Stimulated activated CD4-positive, alpha-beta T cell treated with anti-CD3 and anti-CD28 coated beads, Interleukin-2, amount 100 ng/mL, for 24 hours (primary cell): ENCODE results near the gene FAM171A1.
"Not testable (repeated sequence)": the region's sequence is repeated elsewhere in the genome, so short reads cannot be mapped to it uniquely, and the experiment has no call there.

Experiments used
- DNase-seq, 2 donors: peaks; one replicate each; pipeline ENCODE4 v3.0.0-alpha.2; 2020

FAM171A1 gene

DNA sequence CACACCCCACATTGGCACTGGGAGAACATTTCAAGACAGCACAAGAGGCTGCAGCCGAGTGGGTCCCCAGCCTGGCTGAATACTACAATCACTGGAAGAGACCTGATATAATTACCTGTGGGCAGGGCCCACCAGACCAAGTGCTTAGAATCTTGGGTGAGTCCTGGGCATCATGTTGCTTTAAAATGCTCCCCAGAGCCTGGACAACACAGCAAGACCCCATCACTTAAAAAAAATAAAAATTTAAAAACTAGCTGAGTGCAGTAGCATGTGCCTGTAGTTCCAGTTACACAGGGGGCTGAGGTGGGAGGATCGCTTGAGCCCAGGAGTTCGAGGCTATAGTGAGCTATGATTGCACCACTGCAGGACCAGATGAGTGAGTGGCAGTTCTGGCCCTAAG, 28.1 kb downstream of the FAM171A1 start:
- DNase-seq: no peak

DNA sequence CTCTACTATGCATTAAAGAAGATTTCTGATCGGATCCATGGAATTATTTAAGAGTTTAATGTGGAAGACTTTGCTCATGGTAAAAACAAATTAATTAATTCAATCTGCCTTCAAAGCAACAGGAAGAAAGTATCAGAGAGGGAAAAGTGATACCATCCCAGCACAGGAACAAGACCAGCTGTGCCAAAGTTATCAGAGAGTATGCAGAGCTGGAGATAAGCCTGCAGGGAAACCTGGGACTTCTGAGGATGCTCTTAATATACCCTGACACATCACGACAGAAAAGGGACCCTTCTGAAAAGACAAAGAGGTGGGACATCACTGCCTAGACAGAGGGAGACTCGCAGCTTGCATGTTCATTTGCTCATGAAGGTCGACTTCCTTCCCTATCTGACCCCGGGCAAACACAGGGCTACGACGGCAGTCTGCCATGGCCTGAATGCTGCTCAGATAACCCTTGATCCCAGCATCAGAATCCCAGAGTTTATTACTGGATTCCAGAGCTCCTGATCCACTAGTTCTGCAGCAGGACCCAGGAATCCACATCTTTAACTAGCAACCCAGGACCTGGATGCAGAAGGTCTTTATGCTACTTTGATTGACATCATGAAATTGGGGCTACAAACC, 29.5 kb downstream of the FAM171A1 start:
- DNase-seq: no peak

DNA sequence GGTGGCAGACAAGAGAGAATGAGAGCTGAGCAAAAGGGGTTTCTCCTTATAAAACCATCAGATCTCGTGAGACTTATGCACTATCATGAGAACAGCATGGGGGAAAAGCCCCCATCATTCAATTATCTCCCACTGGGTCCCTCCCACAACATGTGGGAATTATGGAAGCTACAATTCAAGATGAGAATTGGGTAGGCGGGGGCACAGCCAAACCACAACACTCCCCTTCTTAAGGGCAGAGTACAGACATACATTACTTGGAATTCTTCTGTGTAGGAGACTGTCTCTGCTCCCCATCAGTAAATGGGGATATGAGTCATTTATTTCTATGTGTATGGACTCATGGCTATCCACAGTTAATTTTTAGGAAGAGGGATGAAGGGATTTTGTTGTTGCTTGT, 31.2 kb downstream of the FAM171A1 start:
- DNase-seq: no peak

DNA sequence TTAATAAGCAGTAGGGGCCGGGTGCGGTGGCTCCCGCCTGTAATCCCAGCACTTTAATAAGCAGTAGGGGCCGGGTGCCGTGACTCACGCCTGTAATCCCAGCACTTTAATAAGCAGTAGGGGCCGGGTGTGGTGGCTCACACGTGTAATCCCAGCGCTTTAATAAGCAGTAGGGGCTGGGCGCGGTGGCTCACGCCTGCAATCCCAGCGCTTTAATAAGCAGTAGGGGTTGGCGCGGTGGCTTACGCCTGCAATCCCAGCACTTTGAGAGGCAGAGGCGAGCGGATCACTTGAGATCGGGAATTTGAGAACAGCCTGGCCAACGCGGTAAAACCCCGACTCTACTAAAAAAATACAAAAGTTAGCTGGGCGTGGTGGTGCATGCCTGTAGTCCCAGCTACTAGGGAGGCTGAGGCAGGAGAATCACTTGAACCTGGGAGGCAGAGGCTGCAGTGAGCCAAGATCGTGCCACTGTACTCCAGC, 33.6 kb downstream of the FAM171A1 start:
- not testable (repeated sequence) for DNase-seq

DNA sequence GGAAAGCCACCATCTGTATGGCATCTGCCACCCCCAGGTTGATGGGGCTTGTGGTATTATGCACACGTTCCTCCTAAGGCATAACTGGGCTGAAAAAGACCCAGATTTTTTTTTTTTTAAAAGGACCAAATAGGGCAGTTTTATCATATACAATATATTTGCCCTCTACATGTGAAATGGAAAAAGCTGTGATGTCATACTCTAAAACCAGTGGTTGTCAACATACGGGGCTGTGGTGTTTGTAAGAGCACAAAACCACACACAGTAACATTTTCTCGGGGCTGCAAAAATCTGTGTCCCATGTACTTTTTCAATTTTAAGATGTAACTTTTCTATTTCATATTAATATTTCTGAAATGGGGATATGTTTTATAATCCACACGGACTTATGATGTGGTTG, 34.9 kb downstream of the FAM171A1 start:
- no peak for DNase-seq

DNA sequence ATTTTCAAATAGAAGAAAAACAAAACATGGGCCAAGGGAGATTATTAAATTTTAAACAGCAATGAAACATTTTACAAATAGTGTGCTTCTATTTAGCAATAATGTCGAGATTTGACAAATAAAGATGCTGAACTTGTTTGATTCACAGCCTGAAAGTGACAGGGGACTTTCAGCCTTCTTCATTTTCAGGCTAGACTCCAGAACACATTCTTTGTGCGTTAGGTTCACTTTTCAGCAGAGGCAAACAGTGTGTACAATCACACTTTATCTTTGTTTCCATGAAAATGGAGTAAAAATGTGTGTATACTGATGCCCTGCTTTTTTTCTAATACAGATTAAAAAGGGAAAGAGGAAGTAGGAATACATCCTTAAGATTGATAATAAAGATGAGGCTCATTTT, 35.6 kb downstream of the FAM171A1 start:
- no peak for DNase-seq

DNA sequence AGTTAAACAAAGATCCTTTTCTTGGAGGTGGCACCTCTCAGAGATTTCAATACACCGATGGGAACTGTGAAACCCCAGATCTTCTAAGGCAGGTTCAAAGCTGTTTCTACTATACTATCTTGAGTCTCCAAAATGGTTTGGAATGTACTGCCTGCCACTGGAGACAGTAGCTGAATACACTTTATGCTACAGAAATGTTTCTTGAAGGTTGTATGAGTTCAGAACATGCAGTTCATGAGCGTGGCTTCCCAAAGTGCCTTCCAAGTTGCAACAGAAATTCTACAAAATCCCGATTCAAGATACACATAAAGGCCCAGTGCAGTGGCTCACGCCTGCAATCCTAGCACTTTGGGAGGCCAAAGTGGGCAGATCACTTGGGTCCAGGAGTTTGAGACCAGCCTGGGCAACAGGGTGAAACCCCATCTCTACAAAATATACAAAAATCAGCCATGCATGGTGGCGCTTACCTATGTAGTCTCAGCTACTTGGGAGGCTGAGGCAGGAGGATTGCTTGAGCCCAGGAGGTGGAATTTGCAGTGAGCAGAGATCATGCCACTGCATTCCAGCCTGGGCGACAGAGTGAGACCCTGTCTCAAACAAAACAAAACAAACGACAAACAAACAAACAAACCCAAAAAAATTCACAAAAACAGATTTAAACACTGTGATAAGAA, 36.3 kb downstream of the FAM171A1 start:
- DNase-seq: no peak

DNA sequence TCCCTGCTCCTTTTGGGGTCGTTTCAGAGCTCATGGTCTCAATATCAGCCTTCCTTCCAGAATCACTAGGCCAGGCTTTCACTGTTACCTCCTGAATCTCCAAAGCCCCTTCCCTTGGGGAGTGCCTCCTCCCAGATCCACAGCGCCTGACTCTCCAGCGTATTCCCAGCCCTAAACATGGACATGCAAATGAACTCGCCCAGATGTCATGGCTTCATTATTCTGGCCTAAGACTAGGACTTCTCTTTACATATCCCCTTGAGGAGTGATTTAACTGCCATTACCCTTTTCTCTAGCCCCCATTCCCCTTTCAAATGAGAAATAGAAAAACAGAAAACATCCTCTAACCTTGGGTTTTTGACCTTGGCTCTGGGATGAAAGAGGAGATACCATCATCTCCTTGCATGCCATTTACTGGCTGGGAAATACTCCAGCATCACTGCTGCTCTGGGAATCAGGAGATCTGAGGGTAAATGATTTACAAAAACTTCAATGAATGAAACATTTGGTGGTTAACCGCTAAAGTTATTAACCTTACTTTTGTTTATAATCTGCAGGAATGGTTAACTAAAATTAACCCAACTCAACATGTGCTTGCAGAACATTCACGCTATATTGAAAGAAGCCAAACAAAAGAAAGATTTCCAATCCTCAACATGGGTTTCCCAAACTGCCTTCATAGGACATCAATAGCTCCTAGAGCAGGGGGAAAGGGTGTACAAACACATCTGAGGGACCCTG, 37.0 kb downstream of the FAM171A1 start:
- DNase-seq: no peak

DNA sequence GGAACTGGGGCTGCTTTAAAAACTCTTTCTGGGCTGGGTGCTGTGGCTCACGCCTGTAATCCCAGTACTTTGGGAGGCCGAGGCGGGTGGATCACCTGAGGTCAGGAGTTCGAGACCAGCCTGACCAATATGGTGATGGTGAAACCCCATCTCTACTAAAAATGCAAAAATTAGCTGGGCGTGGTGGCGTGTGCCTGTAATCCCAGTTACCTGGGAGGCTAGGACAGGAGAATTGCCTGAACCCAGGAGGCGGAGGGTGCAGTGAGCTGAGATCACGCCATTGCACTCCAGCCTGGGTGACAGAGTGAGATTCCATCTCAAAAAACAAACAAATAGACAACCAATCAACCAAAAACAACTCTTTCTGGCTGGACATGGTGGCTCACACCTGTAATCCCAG, 37.9 kb downstream of the FAM171A1 start:
- not testable (repeated sequence) for DNase-seq

DNA sequence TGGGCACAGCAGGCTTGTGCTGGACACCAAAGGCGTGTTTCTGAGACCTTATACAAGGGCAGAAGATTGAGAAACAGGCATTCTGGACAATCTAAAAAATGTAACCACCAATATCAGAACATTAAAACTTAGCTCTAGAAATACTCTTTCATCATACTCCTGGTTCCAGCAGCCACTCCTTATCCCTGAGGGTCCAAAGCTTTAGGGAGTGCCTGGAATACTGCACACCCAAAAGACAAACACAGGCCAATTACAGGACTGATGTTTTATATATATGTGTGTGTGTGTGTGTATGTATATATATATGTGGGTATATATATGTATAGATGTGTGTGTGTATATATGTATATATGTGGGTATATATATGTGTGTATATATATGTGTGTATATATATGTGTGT, 39.6 kb downstream of the FAM171A1 start:
- DNase-seq: no peak

DNA sequence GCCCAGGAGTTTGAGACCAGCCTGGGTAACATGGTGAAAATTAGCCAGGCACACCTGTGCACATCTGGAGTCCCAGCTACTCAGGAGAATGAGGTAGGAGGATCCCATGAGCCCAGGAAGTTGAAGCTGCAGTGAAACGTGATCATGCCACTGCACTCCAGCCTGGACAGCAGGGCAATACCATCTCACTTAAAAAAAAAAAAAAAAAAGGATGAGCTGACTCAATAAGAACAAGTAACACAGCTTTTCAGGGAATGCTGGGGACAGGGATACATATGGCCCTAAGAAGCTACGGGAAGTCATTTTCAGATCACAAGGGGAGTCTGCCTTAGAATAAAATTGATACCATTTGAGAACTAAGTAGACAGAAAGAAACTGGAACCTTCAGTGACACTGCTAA, 41.7 kb downstream of the FAM171A1 start:
- no peak for DNase-seq

DNA sequence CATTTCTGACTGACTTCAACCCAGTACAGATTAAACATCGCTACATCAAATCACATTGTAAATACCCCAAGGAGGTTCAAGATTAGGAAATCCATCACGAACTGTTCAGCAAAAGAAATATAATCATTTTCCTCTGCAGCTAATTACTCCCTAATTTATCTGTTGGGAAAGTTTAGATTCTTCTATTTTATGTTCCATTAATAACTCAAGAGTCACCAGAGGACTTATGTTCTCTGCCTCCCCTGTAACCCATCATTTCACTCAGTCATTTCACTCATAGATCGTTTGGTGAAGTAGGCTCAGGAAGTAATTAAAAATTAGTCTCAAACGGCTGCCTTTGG, 45.2 kb downstream of the FAM171A1 start:
- DNase-seq: no peak

DNA sequence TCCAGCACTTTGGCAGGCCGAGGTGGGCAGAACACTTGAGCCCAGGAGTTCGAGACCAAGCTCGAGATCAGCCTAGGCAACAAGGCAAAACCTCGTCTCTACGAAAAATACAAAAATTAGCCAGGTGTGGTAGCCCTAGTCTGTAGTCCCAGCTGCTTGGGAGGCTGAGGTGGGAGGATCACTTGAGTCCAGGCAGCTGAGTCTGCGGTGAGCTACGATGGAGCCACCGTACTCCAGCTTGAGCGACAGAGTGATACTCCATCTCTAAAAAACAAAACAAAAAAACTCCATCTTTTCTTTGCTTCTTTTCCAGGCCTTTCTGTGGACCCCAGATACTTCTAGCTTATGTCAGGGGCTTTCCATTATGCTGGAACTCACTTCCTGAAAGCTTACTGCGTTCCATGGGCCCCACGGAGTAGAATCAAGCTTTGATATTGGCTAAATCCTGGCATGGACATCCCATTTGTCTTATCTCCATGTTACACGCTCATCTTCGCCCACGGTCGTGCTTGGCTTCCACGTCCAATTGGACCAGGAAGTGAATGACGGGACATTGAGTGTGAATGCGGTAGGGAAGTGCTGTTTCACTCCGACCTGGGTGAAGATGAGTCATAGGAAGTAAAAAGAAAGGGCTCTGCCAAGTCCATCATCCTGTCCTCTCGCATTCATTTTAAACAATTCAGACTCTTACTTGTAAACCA, 45.7 kb downstream of the FAM171A1 start:
- no peak for DNase-seq

DNA sequence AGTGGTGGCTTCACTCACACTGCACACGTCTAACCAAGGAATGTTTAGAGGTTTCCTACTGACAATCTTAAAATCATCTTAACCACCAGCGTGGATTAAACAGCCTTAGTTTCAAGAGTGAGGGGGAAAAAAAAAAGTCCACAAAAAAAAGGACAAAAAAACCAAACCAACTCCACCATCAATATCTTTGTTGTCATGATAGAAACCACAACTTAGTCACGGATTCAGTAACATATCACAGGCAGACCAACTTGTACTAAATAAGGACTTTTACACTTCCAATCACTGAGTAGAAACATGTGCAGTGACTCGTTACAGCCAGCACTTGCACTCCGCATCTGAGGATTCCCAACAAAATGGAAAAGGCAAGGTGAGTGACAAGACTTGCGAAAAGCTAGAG, 46.5 kb downstream of the FAM171A1 start:
- DNase-seq: no peak

DNA sequence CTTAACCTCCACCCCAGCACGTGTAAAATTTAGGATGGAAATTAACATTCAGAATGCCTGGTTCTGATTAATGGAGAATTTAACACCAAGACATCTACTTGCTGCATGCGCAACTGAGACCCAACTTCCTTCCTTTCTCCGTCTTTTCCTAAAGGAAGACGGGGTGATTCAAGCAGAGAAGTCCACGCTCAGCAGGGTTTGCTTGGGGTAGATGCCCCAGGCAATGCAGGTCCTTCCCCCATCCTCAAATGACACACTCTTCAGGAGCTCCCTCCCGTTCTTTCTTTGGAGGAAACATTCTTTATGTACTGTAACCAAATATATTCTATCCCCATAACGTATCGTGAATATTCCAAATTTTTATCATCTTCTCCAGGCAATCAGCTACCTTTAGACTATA, 47.0 kb downstream of the FAM171A1 start:
- no peak for DNase-seq

DNA sequence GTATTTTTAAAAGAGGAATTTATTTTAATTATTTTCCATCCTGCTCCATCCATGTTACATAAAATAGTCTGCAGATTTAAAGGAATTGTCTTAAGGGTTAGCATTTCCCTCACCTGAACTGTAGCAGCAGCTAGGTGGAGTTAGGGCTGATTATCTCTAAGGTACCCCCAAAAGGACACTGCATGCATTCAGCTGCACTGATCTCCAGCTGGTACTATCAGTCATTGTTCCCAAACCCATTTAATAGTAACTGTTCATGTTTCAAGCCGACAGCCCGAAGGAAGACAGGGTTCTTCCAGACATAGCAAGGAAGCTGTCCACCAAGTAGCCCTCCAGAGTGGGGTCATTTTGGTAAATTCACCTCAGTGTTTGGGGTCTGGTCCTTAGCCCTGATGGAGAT, 48.7 kb downstream of the FAM171A1 start:
- no peak for DNase-seq

DNA sequence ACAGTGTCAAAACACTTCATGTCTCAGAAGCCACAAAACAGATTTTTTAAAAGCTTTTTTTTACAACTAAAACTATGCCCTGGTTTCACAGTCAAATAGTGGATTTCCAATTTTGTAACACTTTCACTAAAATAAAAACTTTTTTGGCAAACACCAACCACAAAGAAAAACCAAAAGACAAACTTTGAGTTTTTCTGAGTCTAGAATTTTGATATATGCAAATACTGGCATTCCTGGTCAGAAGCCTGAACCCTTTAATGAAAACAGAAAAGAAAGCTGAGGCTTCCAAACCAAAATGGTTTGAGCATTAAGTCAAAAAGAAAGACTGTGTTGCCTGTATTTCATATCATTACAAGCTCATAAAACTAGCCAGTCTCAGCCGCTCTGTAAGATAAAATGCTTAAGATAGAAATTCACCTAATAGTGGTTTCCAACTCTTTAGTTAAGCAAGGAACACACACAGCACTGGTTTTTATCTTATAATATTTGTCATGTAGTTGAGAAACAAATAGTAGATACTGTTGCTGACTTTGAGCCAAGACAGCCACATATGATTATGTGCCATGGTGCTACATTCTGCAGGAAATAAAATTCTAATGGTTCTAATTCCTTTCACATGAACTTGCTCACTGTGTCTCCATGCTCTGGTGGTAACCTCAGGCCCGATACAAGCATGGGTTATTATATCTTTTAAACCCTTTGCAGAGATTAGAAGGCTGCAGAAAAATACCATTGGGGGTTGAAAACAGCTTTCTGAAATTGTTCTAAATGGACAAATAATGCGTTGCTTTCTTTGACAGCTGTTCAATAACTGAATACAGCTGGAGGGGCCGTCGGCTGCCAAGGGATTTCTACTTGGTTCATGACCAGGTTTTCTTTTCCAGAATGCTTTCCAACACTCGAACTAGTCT, 49.4 kb downstream of the FAM171A1 start:
- no peak for DNase-seq

DNA sequence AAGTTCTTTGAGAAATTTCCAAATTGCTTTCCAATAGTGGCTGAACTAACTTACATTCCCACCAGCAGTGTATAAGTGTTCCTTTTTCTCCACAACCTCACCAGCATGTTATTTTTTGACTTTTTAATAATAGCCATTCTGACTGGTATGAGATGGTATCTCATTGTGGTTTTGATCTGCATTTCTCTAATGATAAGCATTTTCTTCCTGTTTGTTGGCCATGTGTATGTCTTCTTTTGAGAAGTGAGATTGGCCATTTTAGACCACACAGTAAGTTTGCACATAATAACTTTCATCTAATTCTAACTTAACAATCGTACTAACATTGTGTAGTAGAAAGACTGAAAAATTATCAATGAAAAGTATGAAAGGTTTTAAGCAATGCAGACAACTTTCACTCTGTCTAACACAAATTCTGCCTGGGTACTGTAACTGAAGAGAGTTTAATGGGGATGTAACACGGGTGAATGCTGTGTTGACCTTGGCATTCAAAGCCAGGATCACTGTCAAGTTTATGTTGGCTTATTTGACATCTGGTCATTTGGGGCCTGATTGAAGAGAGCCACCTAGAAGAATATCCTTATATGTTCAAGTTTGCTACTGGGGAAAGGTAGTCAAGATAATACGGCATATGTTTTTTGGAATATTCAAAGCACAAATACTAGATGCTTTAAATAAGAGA, 50.4 kb downstream of the FAM171A1 start:
- no peak for DNase-seq

DNA sequence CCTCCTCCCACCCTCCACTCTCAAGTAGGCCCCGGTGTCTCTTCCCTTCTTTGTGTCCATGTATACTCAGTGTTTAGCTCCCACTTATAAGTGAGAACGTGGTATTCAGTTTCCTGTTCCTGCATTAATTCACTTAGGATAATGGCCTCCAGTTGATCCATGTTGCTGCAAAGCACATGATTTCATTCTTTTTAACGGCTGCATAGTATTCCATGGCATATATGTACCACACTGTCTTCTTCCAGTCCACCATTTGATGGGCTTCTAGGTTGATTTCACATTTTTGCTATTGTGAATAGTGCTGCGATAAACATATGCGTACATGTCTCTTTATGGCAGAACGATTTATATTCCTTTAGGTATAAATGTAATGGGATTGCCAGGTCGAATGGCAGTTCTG, 51.0 kb downstream of the FAM171A1 start:
- no peak for DNase-seq

DNA sequence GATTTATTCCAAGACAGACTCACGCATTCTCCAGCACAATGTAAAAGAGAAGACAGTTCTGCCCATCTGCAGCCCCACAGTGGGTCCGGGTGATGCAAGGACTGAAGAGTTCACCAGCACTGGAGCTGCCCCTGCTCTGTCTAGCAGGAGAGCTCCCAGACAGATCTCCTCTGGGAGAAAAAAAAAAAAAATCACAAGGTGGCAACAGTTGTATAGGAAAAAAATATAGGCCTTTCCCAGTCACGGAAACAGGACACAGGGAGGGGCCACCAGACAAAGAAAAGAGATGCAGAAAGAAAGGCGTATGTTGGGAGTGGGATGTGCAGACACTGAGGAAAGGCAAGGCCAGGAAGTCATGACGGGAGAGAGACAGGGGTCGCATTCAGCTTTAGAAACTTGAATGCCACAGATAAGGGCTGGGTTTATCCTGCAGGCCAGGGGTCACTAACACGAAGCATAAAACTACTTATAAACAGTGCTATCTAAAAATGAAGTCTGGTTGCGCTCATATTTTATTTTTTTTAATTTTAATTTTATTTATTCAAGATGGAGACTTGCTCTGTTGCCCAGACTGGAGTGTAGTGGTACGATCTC, 54.1 kb downstream of the FAM171A1 start:
- no peak for DNase-seq

DNA sequence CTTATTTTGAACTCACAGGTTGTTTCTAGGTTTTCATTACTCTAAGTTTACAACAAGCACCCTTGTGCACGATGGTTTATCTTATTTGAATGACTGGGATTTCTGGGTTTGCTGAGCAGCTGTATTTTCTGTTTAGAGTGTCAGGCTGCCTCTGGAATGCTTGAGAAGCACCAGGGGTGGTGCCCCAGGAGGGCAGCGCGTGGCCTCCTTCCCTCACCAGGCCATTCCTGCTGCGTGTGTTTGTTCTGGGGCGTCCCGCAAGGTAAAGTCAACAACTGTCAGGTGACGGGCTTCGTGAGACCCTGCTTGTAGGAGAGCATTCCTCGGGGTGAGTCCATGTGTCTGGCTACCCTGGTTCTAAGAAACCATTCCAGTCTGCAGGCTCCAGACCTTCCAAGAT, 54.9 kb downstream of the FAM171A1 start:
- no peak for DNase-seq

DNA sequence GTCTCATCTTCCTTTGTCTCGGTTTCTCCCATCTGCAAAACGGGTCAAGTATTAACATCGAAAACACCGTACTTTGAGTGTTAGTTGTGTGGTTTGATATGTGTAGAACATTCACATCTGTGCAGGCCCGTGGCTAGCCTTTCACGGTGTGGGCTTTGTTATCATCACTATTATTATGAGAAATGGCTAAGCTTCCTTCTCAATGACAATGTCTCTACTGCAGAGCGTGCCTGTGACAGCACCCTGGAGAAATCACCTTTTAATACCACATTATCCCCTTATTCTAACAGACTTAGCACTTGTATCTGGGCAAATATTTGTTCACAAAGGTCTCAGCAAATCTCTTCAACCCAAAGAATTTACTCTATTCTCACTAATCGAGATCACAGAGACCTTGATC, 55.8 kb downstream of the FAM171A1 start:
- no peak for DNase-seq
